Erythroblast (primary cell): ENCODE measurements around the gene C3.

Experiments
- GATA1 ChIP-seq: IDR thresholded peaks from 2 replicates; pipeline ENCODE4 v1.6.1; 2011; ENCODE audit warnings: low read depth, mild to moderate bottlenecking, control low read depth, low read length, moderate library complexity
- POLR2A ChIP-seq: IDR thresholded peaks from 2 replicates; pipeline ENCODE4 v1.6.1; 2011; ENCODE audit warnings: mild to moderate bottlenecking, low read length

- TF ChIP-seq POLR2A (no peak), GATA1 (no peak)
Measured at GRCh38 chr19:6767357-6768235, 47.1 kb upstream of the C3 start, which contains the start of gene SH2D3A.
